Liver (tissue), 9 donors: ENCODE measurements around the gene SOX18. TPM values are rescaled to one million over a fixed set of nuclear protein-coding genes. Genes with fewer than 3 reads are reported as not detected.

ENCODE experiments used
- DNase-seq: peaks from one replicate; pipeline ENCODE4 v3.0.0-alpha.2; 2017; ENCODE audit warnings: low spot score
- H3K27ac ChIP-seq, 2 donors: one replicate each; pipeline ENCODE4 v1.7.0; 2013; ENCODE audit warnings: inconsistent platforms in 2 of 2, low read length in 2 of 2, control low read depth in 1 of 2, low read depth in 1 of 2, mild to moderate bottlenecking in 1 of 2
- H3K27me3 ChIP-seq, 4 donors: one replicate each; pipeline versions ENCODE4 v1.6.1 to v1.7.0; 2013; ENCODE audit warnings: low read length in 3 of 4, inconsistent platforms in 1 of 4, mild to moderate bottlenecking in 1 of 4, moderate library complexity in 1 of 4; ENCODE audit not compliant: control insufficient read depth in 4 of 4, insufficient read depth in 4 of 4
- H3K36me3 ChIP-seq, 4 donors: one replicate each; pipeline versions ENCODE4 v1.6.1 to v1.7.0; 2013; ENCODE audit warnings: low read length in 3 of 4, mild to moderate bottlenecking in 3 of 4, low read depth in 1 of 4, moderate library complexity in 1 of 4; ENCODE audit not compliant: control insufficient read depth in 4 of 4, insufficient read depth in 3 of 4
- H3K4me1 ChIP-seq, 4 donors: one replicate each; pipeline versions ENCODE4 v1.6.1 to v1.7.0; 2013; ENCODE audit warnings: low read length in 3 of 4, mild to moderate bottlenecking in 3 of 4, moderate library complexity in 1 of 4; ENCODE audit not compliant: control insufficient read depth in 4 of 4, insufficient read depth in 4 of 4
- H3K4me3 ChIP-seq, 3 donors: one replicate each; pipeline versions ENCODE4 v1.6.1 to v1.7.0; 2013; ENCODE audit warnings: low read length in 3 of 3, control low read depth in 1 of 3, low read depth in 1 of 3, mild to moderate bottlenecking in 1 of 3
- H3K9ac ChIP-seq, 2 donors: one replicate each; pipeline ENCODE4 v1.7.0; 2013; ENCODE audit warnings: low read length in 2 of 2, mild to moderate bottlenecking in 2 of 2, moderate library complexity in 2 of 2, control low read depth in 1 of 2, low read depth in 1 of 2
- H3K9me3 ChIP-seq, 4 donors: one replicate each; pipeline versions ENCODE4 v1.6.1 to v1.7.0; 2013; ENCODE audit warnings: low read length in 3 of 4; ENCODE audit not compliant: control insufficient read depth in 4 of 4
- EGR1 ChIP-seq, 2 donors: IDR thresholded peaks; 2 replicates each; pipeline ENCODE4 v1.6.1; 2016 to 2018; ENCODE audit warnings: antibody characterized with exemption in 2 of 2, low read depth in 2 of 2
- FOXA1 ChIP-seq: IDR thresholded peaks from 2 replicates; pipeline ENCODE4 v1.6.1; 2016; ENCODE audit warnings: antibody characterized with exemption
- FOXA2 ChIP-seq: IDR thresholded peaks from 2 replicates; pipeline ENCODE4 v1.6.1; 2016; ENCODE audit warnings: antibody characterized with exemption
- GABPA ChIP-seq, 2 donors: IDR thresholded peaks in 1 of 2; conservative IDR thresholded peaks in 1 of 2; 2 replicates each; pipeline ENCODE4 v1.6.1; 2016; ENCODE audit warnings: antibody characterized with exemption in 2 of 2, mild to moderate bottlenecking in 1 of 2, moderate library complexity in 1 of 2
- HNF4A ChIP-seq, 2 donors: conservative IDR thresholded peaks; 2 replicates each; pipeline ENCODE4 v1.6.1; 2016; ENCODE audit warnings: antibody characterized with exemption in 2 of 2, mild to moderate bottlenecking in 2 of 2
- HNF4G ChIP-seq: IDR thresholded peaks from 2 replicates; pipeline ENCODE4 v1.6.1; 2016; ENCODE audit warnings: antibody characterized with exemption
- JUND ChIP-seq, 2 donors: IDR thresholded peaks; 2 replicates each; pipeline ENCODE4 v1.6.1; 2016; ENCODE audit warnings: antibody characterized with exemption in 2 of 2
- NR2F2 ChIP-seq: IDR thresholded peaks from 2 replicates; pipeline ENCODE4 v1.6.1; 2016; ENCODE audit warnings: antibody characterized with exemption
- RAD21 ChIP-seq, 2 donors: IDR thresholded peaks; 2 replicates each; pipeline ENCODE4 v1.6.1; 2016; ENCODE audit warnings: antibody characterized with exemption in 2 of 2, mild to moderate bottlenecking in 2 of 2
- RXRA ChIP-seq, 2 donors: IDR thresholded peaks; 2 replicates each; pipeline ENCODE4 v1.6.1; 2017 to 2018; ENCODE audit warnings: antibody characterized with exemption in 2 of 2, mild to moderate bottlenecking in 1 of 2
- SP1 ChIP-seq: IDR thresholded peaks from 2 replicates; pipeline ENCODE4 v1.6.1; 2018; ENCODE audit warnings: antibody characterized with exemption, mild to moderate bottlenecking
- TAF1 ChIP-seq: conservative IDR thresholded peaks from 2 replicates; pipeline ENCODE4 v1.6.1; 2016; ENCODE audit warnings: antibody characterized with exemption, mild to moderate bottlenecking
- YY1 ChIP-seq: IDR thresholded peaks from 2 replicates; pipeline ENCODE4 v1.6.1; 2016; ENCODE audit warnings: antibody characterized with exemption, mild to moderate bottlenecking
- WGBS: extraction: QIAGEN DNeasy Blood & Tissue Kit; methylation state at CpG from one replicate; pipeline ENCODE4 v1.1.7; 2013; 5-methylcytosine and 5-hydroxymethylcytosine counted together
- polyA plus RNA-seq, 2 donors: library from polyadenylated mRNA; stranded (reverse) in 1 of 2; unstranded in 1 of 2; fragments of 200-250 nt in 1 of 2; fragments of >200 nt in 1 of 2; fragmentation: Nextera tagmentation in 1 of 2; extraction: Ambion mirVana in 1 of 2; gene quantifications; one replicate each; pipeline versions ENCODE4 v1.2.1 to v1.2.3, GENCODE V29; 2013 to 2015
- total RNA-seq, 2 donors: library from RNA; depleted of rRNA; stranded (reverse); fragments of >200 nt; gene quantifications; one replicate each; pipeline ENCODE4 v1.2.3, GENCODE V29; 2014
- TF ChIP-seq, protein P1 (sequence below): fragments of 150-350 bp; IDR thresholded peaks from 2 replicates; pipeline ENCODE4 v1.5.1; 2017; ENCODE audit warnings: improper control_type of control experiment, low read depth, low read length; ENCODE audit not compliant: missing input control
- TF ChIP-seq, protein P2 (sequence below): IDR thresholded peaks from 2 replicates; pipeline ENCODE4 v1.6.1; 2016; ENCODE audit warnings: antibody characterized with exemption
- TF ChIP-seq, protein P3 (sequence below): IDR thresholded peaks from 2 replicates; pipeline ENCODE4 v1.6.1; 2016; ENCODE audit warnings: antibody characterized with exemption
- TF ChIP-seq, protein P4 (sequence below): IDR thresholded peaks from 2 replicates; pipeline ENCODE4 v1.6.1; 2016; ENCODE audit warnings: antibody characterized with exemption, mild to moderate bottlenecking
- TF ChIP-seq, protein P5 (sequence below): IDR thresholded peaks from 2 replicates; pipeline ENCODE4 v1.6.1; 2016; ENCODE audit warnings: antibody characterized with exemption
- donor health status: healthy.
- donor health status: healthy.
- donor health status: healthy.
- donor health status: healthy.
- donor health status: healthy.

The SOX18 gene
- total and polyA plus RNA-seq, 4 donors: 1.1 to 5.8 (median 2.6) TPM

DNA sequence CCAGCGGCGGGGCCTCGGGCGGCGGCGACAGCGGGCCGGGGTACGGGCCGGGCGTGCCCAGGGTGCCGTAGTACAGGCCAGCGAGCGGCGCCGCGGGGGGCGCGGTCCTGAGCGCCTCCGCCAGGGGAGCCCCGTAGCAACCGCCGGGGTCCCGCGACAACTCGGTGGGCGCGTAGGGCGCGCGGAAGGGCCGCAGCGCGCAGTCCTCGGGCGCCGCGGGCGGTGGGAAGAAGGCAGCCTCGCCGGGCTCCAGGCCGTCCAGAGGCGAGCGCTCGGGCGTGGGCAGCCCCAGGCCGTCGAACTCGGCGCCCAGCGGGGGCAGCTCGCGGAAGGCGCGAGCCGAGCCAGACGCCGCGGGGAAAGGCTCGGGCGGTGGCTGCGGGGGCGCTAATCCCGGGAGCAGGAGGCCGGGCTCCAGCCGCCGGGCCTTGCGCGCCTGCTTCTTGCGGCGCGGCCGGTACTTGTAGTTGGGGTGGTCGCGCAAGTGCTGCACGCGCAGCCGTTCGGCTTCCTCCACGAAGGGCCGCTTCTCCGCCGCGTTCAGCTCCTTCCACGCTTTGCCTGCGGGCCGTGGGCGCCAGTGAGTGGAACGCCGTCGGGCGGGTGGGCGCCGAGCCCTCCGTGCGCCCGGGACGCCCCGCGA is 916 bp downstream of the SOX18 start:
- Histone ChIP-seq H3K4me1 (peaks cover 0 to 8% (median 2%) of the 10 kb centered on the region in 4 donors), H3K9ac (no peak overlapping the region), H3K36me3 (no peaks in the 10 kb centered on the region), H3K27me3 (peaks cover 0 to 11% (median 3%) of the 10 kb centered on the region in 4 donors), H3K27ac (no peak overlapping the region), H3K4me3 (peak overlapping the region in 1 of 3 donors; percentile 51), H3K9me3 (no peaks in the 10 kb centered on the region)
- no peak for DNase-seq
- TF ChIP-seq GABPA (IDR thresholded peaks at IDR 0.05 in 1 of 2, conservative IDR thresholded peaks at IDR 0.05 in 1 of 2): no peak
- TF ChIP-seq FOXA2: no peak
- TF ChIP-seq, protein P1, sequence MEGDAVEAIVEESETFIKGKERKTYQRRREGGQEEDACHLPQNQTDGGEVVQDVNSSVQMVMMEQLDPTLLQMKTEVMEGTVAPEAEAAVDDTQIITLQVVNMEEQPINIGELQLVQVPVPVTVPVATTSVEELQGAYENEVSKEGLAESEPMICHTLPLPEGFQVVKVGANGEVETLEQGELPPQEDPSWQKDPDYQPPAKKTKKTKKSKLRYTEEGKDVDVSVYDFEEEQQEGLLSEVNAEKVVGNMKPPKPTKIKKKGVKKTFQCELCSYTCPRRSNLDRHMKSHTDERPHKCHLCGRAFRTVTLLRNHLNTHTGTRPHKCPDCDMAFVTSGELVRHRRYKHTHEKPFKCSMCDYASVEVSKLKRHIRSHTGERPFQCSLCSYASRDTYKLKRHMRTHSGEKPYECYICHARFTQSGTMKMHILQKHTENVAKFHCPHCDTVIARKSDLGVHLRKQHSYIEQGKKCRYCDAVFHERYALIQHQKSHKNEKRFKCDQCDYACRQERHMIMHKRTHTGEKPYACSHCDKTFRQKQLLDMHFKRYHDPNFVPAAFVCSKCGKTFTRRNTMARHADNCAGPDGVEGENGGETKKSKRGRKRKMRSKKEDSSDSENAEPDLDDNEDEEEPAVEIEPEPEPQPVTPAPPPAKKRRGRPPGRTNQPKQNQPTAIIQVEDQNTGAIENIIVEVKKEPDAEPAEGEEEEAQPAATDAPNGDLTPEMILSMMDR: no peak
- TF ChIP-seq, protein P2, sequence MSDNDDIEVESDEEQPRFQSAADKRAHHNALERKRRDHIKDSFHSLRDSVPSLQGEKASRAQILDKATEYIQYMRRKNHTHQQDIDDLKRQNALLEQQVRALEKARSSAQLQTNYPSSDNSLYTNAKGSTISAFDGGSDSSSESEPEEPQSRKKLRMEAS: no peak
- TF ChIP-seq JUND (IDR thresholded peaks at IDR 0.05): no peak
- TF ChIP-seq SP1: no peak
- TF ChIP-seq, protein P3, sequence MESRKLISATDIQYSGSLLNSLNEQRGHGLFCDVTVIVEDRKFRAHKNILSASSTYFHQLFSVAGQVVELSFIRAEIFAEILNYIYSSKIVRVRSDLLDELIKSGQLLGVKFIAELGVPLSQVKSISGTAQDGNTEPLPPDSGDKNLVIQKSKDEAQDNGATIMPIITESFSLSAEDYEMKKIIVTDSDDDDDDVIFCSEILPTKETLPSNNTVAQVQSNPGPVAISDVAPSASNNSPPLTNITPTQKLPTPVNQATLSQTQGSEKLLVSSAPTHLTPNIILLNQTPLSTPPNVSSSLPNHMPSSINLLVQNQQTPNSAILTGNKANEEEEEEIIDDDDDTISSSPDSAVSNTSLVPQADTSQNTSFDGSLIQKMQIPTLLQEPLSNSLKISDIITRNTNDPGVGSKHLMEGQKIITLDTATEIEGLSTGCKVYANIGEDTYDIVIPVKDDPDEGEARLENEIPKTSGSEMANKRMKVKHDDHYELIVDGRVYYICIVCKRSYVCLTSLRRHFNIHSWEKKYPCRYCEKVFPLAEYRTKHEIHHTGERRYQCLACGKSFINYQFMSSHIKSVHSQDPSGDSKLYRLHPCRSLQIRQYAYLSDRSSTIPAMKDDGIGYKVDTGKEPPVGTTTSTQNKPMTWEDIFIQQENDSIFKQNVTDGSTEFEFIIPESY: no peak
- TF ChIP-seq, protein P4, sequence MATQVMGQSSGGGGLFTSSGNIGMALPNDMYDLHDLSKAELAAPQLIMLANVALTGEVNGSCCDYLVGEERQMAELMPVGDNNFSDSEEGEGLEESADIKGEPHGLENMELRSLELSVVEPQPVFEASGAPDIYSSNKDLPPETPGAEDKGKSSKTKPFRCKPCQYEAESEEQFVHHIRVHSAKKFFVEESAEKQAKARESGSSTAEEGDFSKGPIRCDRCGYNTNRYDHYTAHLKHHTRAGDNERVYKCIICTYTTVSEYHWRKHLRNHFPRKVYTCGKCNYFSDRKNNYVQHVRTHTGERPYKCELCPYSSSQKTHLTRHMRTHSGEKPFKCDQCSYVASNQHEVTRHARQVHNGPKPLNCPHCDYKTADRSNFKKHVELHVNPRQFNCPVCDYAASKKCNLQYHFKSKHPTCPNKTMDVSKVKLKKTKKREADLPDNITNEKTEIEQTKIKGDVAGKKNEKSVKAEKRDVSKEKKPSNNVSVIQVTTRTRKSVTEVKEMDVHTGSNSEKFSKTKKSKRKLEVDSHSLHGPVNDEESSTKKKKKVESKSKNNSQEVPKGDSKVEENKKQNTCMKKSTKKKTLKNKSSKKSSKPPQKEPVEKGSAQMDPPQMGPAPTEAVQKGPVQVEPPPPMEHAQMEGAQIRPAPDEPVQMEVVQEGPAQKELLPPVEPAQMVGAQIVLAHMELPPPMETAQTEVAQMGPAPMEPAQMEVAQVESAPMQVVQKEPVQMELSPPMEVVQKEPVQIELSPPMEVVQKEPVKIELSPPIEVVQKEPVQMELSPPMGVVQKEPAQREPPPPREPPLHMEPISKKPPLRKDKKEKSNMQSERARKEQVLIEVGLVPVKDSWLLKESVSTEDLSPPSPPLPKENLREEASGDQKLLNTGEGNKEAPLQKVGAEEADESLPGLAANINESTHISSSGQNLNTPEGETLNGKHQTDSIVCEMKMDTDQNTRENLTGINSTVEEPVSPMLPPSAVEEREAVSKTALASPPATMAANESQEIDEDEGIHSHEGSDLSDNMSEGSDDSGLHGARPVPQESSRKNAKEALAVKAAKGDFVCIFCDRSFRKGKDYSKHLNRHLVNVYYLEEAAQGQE: no peak
- no peak for TF ChIP-seq TAF1
- no peak for TF ChIP-seq HNF4A (conservative IDR thresholded peaks at IDR 0.05)
- TF ChIP-seq HNF4G: no peak
- TF ChIP-seq, protein P5, sequence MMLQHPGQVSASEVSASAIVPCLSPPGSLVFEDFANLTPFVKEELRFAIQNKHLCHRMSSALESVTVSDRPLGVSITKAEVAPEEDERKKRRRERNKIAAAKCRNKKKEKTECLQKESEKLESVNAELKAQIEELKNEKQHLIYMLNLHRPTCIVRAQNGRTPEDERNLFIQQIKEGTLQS: no peak
- TF ChIP-seq FOXA1: no peak
- TF ChIP-seq YY1: no peak
- TF ChIP-seq RXRA (IDR thresholded peaks at IDR 0.05): no peak
- no peak for TF ChIP-seq EGR1 (IDR thresholded peaks at IDR 0.05; ENCODE audit: low read depth in 2 of 2)
- no peak for TF ChIP-seq NR2F2
- no peak for TF ChIP-seq RAD21 (IDR thresholded peaks at IDR 0.05)
- 8% methylated on average over 101 of the region's 101 CpGs for WGBS
